ENCODE results near the gene TPM4.
A peak's percentile ranks its signal among the peaks of the same experiment; 100 is the strongest.

The TPM4 gene

DNA sequence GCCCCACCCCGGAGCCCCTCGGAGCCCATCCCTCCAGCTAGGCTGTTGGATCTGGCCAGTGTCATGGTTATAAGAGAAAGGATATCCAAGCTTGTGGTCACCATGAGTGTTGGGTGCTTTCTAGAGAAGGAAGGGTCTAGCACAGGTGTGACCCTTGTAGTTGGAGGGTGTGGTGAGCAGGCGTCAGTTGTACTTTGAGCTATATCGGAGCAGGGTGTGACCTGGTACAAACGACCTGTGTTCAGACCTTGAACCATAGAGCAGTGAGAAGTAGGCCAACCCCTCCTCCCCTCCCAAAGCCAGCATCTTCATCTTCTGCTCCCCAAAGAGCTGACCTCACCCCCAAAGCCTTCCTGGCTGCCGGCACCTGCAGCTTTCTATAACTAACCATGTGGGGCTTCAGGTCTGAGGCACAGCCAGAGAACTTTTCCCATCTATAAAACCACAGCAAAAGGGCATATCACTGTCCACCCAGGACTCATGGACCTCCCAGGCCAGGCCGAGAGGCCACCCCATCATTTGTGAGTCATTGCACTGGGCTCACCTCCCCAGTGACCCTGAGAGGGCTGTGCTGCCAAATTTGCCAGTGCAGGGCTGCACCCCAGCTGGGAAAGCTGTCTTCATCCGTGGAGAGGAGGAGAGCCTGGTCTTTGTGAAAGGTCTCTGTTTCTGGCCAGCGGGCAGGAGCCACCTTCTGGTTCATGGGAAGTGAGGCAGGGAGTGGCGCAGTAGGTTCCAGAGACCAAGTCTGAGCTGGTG is 49.6 kb downstream of the TPM4 start:
- DNase-seq (ENCODE audit: low read depth in 3 of 3) = no peak

DNA sequence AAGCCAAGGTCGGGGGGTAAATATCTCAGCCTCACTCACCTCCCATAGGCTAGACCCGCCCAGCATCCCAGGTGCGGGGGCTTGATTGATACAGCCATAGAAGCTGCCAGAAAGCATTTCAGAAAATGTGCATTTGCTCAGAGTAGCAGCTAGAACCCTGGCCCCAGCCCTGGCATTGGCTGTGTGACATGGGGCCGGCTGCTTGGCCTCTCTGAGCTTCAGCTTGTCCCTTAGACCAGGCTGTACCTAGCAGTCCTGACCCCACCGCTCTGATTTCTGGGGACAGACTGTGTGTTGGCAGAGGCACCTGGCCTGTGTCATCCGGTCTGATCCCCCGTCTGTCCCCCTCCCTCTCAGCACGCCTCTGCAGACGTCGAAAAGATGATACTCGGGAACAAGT is 50.8 kb downstream of the TPM4 start:
- DNase-seq (ENCODE audit: low read depth in 3 of 3) = no peak

DNA sequence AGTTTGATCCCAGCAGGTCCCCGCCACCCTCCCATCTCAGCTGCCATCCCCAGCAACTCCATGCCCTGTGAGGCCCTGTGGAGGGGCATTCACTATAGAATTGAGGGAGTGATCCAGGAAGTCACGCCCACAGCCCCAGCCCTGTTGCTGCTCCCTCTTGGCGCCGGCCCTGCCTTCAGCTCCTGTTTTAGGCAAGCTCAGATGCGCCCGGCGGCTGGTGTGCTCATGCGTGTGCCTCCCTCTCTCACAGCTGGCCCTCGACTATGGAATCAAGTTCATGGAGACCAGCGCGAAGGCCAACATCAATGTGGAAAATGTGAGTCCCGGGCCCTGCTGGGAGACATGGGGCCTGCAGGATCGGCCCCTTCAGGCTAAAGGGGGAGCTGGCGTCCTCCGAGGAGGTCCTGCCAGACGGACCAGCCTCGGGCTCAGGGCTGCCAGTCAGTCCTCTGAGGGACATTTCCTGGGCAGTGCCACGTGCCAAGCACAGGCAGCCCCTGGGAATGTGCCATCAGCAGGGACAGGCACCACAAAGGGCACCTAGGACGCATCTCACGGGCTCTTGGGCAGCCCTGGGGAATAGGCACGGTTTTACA is 51.6 kb downstream of the TPM4 start:
- no peak for DNase-seq (ENCODE audit: low read depth in 3 of 3)

DNA sequence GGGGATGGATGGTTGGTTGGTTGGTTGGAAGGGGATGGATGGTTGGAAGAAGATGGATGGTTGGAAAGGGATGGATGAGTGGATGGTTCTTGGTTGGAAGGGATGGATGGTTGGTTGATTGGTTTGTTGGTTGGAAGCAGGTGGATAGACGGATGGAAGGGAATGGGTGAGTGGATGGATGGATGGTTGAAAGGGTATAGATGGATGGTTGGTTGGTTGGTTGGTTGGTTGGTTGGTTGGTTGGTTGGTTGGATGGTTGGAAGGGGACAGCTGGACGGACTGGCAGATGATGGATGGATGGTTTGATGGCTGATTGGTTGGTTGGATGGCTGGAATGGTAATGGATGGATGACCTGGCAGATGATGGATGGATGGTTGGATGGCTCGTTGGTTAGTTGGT is 55.4 kb downstream of the TPM4 start:
- DNase-seq (ENCODE audit: low read depth in 3 of 3) = no peak

DNA sequence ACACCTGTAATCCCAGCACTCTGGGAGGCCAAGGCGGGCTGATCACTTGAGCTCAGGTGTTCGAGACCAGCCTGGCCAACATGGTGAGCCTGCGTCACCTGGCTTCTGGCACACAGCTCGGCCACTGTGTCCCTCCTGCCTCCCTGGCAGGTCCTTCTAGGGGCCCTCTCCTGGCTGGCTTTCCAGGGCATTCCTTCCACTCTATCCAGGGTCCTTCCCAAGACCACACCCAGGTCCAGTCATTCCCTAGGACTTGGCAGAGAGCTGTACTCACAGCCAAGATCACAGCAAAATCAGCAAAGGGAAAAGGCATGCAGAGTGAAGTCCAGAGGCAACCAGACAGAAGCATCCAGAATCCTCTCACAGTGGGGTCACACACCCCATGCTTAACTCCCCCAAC is 57.5 kb downstream of the TPM4 start:
- no peak for DNase-seq (ENCODE audit: low read depth in 3 of 3)

DNA sequence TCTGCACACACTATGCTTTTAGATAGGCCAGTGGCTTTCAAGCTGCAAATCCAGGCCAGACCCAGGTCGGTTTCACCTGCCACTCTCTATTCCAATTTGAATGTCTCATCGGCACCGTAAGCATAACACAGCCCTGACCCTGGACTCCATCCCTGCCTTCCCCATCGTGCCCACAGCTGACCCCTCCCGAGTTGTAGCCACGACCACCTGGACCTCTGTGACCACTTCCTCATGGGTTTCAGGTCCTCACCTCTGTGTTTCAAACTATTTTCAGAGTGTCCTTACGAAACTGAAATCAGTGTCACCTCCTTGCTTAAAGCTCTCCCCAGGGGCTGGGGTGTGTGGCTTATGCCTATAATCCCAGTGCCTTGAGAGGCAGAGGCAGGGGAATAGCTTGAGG is 58.2 kb downstream of the TPM4 start:
- no peak for DNase-seq (ENCODE audit: low read depth in 3 of 3)

DNA sequence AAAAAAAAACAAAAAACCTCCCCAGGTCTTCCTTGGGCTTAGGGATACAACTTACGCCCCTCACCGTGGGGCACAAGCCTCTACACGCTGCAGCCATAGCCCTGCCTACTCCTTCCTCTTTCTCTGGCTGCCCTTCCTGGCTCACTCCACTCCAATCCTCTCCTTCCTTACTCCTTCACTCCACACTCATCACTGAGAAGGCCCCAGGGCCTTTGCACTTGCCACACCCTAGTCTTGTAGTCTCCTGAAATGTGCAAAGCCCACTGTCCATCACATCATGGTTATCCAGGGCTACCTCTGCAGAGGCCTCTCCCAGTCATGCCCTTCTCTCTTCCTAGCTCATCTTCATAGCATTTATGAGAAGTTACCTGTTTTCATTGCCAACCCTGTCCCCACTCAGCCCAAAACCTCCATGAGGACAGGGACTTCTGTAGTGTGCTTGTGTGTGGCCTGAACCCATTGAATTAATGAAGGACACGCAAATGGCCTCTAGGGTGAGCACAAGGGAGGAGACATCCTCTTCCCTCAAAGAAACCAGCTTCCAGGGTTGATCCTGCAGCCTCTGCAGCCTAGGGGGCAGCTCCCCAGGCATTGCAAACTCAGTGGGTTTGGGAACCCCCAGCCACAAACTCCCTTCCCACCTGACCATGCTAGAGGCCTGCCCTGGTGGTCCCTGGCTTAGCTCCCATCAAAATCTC is 59.3 kb downstream of the TPM4 start:
- no peak for DNase-seq (ENCODE audit: low read depth in 3 of 3)

DNA sequence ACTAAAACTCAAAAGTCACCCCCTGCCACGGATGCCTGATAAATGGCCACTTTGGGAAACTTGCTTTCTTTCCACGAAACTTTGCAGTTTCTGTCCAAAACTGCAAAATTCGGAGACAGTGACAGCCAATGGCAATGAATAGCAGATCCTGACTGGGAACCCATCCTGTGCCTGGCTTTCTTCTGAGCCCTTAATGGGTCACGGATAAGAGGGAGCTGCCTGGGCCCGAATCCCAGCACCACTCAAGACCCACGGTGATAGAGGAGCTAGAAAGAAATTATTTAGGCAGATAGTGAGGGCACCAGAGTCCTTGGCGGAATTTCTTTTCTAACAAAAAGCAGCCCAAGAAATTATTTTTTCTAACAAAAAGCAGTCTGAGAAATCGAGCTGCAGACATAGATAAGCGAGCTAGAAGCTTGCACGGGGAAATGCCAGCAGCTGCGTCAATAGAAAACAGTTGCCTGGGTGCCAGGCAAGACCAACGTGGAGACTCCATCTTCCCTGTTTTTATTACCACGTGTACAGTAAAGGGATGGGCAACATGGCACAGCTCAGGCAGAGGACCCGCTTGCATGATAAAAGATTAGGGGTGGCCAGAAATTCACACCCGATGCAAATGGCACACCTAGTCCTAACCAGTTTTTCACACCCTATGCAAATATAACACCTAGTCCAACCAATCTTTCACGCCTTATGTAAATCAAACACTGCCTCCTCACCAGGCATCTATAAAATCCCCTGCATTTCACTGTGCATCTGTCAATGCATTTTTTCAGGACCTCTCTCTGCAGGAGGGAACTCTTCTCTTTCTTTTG is 60.1 kb downstream of the TPM4 start:
- no peak for DNase-seq (ENCODE audit: low read depth in 3 of 3)

DNA sequence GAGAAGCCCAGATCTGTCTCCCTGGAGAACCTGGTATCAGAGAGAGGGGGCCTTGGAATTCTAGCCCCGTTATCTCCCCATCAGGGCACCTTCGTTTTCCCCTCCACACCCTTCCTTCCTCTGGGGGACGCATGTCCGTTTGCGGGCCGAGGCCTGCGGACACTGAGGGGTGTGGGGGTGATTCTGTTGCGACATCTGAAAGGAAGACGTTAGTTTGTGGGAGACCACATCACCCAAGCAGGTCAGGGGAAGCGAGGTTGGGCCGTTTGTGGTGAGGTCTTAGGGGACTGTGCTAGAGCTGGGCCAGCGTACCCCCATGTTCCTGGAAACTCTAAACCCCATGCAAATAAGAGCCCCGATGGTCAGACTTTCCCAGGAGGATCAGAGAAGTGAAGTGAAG is 63.5 kb downstream of the TPM4 start:
- no peak for DNase-seq (ENCODE audit: low read depth in 3 of 3)

DNA sequence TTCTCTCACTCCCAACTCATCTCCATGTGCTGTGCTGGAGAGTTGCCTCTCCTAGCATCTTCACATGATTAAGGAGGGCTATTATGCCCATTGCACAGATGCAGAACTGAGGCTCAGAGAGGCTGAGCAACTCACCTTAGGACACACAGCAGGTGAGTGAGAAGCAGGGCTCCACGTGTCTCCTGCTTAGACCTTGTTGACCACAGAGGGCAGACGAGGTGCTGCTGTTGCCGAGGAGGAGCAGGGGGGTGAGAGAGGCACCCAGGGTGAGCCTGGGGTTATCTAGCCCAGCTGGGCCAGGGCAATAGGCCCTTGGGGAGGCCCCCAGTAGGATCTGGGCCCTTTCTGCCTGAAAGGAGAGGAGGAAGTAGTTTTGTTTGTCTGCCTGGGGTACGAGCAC is 64.7 kb downstream of the TPM4 start:
- DNase-seq (ENCODE audit: low read depth in 3 of 3) = no peak

DNA sequence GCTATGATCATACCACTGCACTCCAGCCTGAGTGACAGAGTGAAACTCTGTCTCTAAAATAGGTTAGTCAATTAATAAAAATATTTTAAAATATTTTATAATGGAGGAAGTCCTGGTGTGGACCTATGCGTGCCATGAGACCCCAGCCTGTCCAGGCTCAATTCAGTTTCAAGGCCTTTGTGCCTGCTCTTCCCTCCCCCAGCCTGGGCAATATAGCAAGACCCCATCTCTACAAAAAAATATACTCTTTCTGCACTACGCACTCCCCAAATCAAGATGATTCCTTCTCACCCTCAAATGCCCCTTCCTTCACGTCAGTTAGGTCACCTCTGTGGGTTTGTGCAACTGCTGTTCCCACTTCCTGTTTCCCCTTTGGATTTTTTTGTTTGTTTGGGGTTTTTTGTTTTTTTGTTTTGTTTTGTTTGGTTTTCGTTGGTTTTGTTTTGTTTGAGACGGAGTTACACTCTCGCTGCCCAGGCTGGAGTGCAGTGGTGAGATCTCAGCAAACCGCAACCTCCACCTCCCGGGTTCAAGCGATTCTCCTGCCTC is 65.8 kb downstream of the TPM4 start:
- no peak for DNase-seq (ENCODE audit: low read depth in 3 of 3)

DNA sequence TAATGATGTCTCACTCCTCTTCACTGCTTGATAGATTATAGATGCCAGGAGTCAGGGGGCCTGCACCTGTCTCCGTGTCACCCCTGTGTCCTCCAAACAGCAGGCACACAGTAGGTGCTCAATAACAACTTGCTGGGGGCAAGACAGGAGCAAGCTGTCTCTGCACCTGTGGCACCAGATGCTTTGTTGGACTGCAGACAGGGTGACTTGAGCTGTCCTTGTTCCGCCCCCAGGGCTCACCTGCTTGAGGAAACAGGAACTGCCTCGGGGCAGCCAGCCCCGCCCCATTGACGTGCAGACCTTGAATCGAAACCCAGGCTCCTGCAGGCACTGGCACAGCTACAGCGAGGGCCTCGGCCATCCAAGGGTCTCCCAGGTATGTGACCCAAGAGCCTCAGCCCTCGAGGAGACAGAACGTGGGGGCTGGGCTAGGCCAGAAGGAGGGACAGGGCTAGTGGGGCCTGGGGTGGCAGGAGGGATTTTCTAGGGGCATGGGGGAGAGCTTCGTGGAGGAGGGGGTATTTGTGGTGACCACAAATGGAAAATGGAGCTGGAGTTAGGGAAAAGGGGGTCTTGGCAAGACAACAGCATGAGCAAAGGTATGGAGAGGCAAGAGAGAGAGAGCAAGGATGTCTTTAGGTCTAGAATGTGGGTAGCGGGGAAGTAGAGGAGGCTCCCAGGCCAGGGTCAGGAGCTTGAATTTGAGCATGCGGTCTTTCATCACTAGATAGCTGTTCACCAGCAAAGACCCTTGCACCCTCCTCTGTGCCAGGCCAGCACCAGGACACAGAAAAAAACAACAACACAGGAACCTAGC is 67.3 kb downstream of the TPM4 start, which contains the start of gene HSH2D:
Gene HSH2D, plus strand, starts transcription at position 287 of the 817 bp plus-strand sequence. CDS start 5,066 bp downstream, outside the sequence.
- DNase-seq (ENCODE audit: low read depth in 3 of 3) = peak; percentile 48 to 78 (median 50)

DNA sequence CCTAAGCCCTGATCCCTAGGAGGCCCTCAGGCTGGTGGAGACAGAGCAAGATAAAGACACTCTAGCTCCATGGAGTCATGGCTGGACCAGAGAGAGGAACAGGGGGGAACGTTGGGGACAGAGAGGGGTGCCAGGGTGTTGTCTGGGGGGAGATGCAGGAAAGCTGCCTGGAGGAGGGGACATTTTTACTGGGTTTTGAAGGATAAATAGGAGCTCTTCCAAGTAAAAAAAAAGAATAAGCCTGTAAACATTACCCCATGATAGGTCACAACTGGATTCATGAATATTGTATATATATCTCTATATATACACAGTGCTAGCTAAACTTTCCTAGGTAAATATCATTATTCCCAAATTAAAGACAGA is 67.9 kb downstream of the TPM4 start:
- DNase-seq (ENCODE audit: low read depth in 3 of 3) = no peak

DNA sequence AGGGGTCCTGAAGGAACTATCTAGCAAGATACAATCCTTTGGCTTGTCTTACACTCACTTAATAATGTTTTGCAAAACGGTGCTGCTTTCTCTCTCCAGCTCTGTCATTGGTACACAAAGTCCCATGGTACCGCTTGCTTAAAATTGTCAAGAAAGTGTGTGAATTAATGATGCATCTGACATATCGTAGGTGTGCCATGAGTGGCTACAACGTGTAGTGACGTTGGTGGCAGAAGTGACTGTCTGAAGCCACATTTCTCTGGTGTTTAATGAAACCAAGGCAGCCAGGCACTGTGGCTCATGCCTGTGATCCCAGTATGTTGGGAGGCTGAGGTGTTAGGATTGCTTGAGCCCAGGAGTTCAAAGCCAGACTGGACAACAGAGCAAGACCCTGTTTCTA is 69.8 kb downstream of the TPM4 start:
- DNase-seq (ENCODE audit: low read depth in 3 of 3) = no peak

DNA sequence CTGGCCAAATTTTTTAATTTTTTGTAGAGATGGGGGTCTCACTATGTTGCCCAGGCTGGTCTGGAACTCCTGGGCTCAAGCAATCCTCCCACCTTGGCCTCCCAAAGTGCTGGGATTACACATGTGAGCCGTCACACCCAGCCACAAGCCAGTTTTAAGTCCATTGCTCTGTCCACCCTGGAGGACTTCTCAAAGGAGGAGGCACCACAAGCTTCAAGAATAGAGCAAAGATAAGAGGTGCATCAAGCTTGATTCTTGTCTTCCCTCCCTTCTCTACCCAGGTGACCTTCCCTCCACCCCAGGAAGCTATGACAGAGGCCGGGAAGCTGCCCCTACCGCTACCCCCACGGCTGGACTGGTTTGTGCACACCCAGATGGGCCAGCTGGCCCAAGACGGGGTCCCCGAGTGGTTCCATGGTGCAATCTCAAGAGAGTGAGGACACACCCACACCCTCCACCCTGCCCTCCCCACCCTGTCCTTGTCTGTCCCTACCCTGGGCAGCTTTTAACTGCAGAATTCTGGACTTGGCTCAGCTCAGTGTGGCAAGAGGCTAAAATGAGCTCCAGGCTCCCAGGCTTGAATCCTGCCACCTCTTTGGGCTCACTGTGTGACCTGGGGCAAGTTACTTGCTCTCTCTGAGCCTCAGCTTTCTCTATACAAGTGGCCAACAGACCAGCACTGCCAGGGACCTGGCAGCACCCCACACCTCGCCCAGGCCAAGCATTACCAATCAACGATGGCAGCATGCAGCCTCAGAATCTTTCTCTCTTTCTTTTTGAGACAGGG is 72.3 kb downstream of the TPM4 start:
- no peak for DNase-seq (ENCODE audit: low read depth in 3 of 3)
